Right forelimb (tissue), 1 donor: Measurements from ENCODE around the gene ZMYM5.
"Not testable (repeated sequence)": the region's sequence is repeated elsewhere in the genome, so short reads cannot be mapped to it uniquely, and the experiment has no call there.

Experiments used
- DNase-seq: peaks from one replicate; pipeline ENCODE4 v3.0.0-alpha.2; 2018

ZMYM5 gene

GRCh38 chr13:19863323-19864023 is at the start of gene ZMYM5:
Gene ZMYM5 (minus strand): TSS chr13:19863649. CDS start chr13:19852180, 11,469 bp downstream.
- peak; percentile 98 for DNase-seq

GRCh38 chr13:19910336-19911072 is 47.1 kb upstream of the ZMYM5 start:
- no peak for DNase-seq

GRCh38 chr13:19908350-19908986 is 45.0 kb upstream of the ZMYM5 start:
- DNase-seq, result no peak

- DNase-seq, result not testable (repeated sequence)
Observed at GRCh38 chr13:19905487-19906195, 42.2 kb upstream of the ZMYM5 start.

- no peak for DNase-seq
Observed at GRCh38 chr13:19890030-19890429, 26.6 kb upstream of the ZMYM5 start.

GRCh38 chr13:19888799-19889198 is 25.4 kb upstream of the ZMYM5 start:
- DNase-seq, result no peak

- no peak for DNase-seq
Observed at GRCh38 chr13:19882231-19882630, 18.8 kb upstream of the ZMYM5 start.

GRCh38 chr13:19881641-19882040 is 18.2 kb upstream of the ZMYM5 start:
- DNase-seq, result no peak

GRCh38 chr13:19864746-19865309 is 1.4 kb upstream of the ZMYM5 start:
- DNase-seq, result no peak

- peak; percentile 92 for DNase-seq
Observed at GRCh38 chr13:19864024-19864745, 736 bp upstream of the ZMYM5 start.

- no peak for DNase-seq
Observed at GRCh38 chr13:19862481-19863313, 752 bp downstream of the ZMYM5 start.

GRCh38 chr13:19861762-19862161 is 1.7 kb downstream of the ZMYM5 start:
- no peak for DNase-seq

GRCh38 chr13:19860884-19861655 is 2.4 kb downstream of the ZMYM5 start:
- DNase-seq, result no peak

- not testable (repeated sequence) for DNase-seq
Observed at GRCh38 chr13:19857637-19858036, 5.8 kb downstream of the ZMYM5 start.

GRCh38 chr13:19852766-19853165 is 10.7 kb downstream of the ZMYM5 start:
- DNase-seq, result no peak

GRCh38 chr13:19845758-19846157 is 17.7 kb downstream of the ZMYM5 start:
- no peak for DNase-seq

GRCh38 chr13:19838865-19839275 is 24.6 kb downstream of the ZMYM5 start:
- DNase-seq, result no peak

GRCh38 chr13:19836472-19836871 is 27.0 kb downstream of the ZMYM5 start:
- no peak for DNase-seq

- DNase-seq, result no peak
Observed at GRCh38 chr13:19834704-19835103, 28.7 kb downstream of the ZMYM5 start.

- DNase-seq, result no peak
Observed at GRCh38 chr13:19822673-19823072, 40.8 kb downstream of the ZMYM5 start.
